ENCODE results near the gene NSUN4.

Gene NSUN4

DNA sequence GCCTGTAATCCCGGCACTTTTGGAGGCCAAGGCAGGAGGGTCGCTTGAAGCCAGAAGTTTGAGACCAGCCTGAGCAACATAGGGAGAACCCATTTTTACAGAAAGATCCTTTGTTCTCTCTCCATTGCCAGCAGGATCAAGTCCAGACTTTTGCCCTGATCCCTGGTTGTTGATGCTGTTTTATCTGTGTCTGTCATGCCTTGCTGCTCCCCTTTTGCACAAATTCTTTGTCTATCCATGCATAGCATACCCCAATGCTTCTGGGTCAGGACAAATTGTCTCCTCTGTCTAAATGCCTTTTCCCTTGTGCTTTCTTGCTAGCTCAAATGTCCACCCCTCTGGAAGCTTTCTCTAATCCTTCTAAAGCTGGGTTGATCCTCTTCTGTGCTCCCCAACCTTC lies 28.2 kb downstream of the NSUN4 start:
- no peak for DNase-seq

DNA sequence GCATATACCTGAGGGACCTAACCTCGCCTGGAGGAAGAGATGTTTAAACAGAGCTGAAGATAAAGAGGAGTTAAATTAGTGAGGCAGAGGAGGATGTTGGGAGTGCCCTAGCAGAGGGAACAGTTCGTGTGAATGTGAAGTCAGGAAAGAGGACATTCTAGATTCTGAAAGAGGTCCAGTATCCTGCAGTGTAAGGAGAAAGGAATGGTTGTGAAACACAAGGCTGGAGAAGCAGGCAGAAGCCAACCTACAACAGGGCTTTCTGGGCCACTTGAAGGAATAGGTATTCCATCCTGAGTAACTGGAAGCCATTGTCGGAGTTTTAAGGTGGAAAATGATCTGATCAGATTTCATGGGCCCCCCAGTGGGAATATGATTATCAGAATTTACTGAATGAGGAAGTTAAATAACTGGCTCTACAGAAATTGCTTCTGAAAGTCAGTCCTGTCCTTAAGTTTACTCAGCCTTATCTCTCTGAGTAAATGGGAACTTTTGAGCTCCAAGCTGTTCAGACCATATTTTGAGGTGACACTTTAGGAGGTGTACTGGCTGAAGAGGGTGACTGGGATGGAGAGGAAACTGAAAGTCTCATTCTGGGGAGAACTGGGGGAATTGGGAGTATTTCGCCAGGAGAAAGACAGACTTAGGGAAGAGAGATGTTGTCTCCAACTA lies 29.1 kb downstream of the NSUN4 start:
- DNase-seq, result no peak

DNA sequence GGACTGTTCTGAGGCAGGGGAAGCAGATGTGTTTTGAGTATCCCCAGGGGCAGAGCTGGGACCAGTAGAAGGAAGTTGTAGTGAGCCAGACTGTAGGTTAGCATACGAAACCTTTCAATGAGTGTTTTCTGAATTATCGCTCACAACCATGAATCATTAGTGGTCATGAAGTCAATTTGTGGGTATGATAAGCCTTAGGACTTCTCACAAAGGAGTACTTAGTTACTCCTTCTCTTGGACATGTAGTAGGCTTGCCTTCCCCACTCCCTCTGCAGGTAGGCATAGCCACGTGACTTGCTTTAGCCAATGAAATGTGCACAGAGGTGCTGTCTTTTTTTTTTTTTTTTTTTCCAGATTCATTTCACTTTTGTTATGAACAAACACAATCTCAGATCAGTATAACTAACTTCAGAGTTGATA lies 29.6 kb downstream of the NSUN4 start:
- DNase-seq, result no peak

DNA sequence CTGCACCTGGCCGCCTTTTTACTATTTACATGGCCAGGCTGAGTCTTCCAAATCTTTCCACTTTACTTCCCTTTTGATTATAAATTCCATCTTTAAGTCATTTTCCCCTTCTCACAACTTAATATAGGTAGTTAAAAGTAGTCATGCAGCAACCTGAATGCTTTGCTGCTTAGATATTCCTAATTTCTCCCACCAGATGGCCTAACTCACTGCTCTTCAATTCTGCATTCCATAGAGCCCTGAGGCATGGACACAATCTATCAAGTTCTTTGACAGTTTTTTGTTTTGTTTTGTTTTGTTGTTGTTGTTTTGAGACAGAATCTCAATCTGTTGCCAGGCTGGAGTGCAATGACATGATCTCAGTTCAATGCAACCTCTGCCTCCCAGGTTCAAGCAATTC lies 31.8 kb downstream of the NSUN4 start:
- no peak for DNase-seq

DNA sequence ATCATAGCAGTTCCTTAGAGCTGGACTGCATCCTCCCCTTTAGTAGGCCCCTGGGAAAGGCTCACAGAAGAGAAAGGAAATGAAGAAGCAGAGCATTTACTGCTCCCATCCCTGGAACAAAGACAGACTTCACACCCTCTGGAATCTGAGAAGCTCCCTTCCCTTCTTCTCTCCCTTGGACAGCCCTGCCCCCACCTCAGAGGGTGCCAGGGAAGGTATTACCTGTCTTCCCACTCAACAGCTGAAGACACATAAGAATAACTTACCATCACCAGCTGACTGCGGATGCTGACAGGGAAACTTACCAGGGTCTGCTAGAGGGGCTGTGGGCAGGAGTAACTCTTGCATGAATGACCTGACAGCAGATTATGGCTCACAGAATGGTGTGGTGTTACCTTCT lies 39.4 kb downstream of the NSUN4 start:
- no peak for DNase-seq

DNA sequence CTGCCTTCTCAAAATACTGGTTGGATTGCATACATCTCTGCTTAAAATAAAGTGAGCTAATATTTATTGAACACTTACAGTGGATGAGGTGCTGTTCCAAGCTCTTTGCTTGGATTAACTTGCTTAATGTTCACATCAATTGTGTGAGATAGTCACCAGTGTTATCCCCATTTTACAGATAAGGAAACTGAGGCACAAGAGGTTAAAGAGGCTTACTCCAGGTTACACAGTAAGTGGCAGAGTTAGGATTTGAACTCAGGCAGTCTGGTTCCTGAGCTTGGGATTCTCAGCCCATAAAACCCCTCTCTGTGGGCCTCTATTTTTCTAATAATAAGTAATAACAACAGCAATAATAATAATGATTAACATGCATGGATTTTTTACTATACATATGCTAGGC lies 39.9 kb downstream of the NSUN4 start:
- no peak for DNase-seq

DNA sequence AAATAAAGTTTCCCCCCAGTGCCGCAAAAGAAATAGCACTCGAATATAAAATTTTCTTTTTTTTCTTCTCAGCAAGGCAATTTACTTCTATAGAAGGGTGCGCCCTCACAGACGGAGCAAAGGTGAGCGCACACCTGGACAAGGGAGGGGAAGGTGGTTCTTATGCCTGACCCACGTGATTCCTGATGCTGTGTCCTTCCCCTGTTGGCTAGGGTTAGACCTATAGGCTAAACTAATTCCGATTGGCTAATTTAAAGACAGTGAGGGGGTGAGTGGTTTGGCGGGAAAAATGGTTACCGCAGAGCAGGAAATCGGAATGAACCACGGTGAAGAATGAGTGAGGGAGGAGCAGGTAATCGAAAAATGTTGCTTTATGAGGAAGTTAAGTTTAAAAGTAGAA lies 52.9 kb downstream of the NSUN4 start:
- DNase-seq, result no peak

DNA sequence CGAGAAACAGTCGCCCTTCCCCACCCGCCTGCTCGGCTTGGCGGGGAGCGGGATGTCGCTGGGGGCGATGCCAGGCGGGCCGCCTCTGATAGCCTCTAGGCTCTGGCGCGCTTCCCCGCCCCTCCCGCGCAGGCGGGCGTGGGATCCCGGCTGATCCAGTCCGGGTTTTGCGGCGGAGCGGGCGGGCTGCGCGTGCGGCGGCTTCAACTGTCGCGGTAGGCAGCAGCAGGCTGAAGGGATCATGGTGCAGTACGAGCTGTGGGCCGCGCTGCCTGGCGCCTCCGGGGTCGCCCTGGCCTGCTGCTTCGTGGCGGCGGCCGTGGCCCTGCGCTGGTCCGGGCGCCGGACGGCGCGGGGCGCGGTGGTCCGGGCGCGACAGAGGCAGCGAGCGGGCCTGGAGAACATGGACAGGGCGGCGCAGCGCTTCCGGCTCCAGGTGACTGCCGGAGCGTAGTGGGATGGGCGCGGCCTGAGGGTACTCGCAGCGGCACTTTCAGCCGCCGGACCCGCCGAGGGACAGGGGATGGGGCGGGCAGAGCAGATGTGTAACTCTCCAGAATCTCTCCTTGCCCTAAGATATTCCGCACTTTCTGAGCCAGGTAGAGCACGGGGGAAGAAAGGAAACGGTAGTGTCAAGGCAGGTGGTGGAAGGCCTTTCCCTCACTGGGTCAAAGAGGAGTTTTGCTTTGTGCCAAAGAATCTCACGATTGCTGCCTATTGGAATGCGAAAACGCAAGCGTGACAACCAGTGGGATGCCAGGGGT lies 53.7 kb downstream of the NSUN4 start, which contains the start of gene FAAH:
FAAH (plus strand) TSS at position 210 of the 764 bp plus-strand sequence; CDS start at position 242, 32 bp downstream.
- peak; percentile 35 for DNase-seq

DNA sequence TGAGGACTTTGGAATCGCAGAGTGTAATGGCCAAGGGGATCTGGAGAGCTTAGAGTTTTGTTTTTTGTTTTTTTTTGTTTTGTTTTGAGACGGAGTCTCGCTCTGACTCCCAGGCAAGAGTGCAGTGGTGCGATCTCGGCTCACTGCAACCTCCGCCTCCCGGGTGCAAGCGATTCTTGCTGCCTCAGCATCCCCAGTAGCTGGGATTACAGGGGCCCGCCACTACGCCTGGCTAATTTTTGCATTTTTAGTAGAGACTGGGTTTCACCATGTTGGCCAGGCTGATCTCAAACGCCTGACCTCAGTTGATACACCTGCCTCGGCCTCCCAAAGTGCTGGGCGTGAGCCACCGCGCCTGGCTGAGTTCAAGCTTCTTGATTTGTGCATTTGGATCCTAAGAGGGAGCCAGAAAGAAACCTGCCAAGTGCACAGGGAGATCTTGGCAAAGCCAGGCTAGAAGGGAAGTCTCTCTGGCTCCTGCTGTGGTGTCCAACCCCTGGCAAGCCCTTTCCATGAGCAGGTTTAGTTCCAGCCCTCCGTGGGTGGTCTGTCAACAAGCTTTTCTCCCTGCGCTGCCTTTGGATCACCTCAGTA lies 54.4 kb downstream of the NSUN4 start:
- no peak for DNase-seq

DNA sequence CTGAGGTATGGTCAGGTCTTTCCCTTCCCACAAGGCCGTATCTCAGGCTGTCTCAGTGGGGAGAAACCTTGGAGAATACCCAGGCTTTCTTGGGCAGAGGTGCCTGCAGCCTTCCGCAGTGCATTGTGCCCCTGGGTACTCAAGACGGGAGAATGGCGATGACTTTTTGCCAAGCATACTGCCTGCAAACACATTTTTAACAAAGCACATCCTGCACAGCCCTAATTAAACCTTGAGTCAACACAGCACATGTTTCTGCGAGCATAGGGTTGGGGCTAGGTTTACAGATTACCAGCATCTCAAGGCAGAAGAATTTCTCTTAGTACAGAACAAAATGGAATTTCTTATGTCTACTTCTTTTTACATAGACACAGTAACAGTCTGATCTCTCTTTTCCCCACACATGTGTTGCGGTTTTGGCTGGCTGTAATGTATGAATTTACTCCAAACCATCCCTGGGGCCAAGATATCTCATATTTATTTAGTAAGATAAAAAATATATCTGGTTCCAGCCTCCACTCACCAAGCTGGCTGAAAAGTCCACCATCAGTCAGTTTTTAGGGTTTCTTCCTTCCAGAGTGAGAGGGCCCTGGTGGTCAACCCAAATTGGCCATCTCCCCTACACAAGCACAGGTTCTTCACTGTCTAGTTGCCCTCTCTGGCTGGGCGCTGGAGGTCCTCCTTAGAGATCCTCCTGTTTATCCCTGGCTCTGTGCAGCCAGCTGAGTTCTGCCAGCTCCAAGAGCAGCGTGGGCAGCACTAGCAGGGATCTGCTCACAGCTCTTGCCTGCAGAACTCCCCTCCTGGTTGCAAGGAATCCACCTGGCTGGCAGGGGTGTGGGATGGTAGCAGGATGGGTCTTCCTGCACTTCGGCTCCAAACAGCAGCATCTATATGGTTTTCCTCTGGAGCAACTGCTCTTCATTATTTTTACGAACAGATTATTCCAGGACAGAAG lies 56.1 kb downstream of the NSUN4 start:
- DNase-seq, result no peak

DNA sequence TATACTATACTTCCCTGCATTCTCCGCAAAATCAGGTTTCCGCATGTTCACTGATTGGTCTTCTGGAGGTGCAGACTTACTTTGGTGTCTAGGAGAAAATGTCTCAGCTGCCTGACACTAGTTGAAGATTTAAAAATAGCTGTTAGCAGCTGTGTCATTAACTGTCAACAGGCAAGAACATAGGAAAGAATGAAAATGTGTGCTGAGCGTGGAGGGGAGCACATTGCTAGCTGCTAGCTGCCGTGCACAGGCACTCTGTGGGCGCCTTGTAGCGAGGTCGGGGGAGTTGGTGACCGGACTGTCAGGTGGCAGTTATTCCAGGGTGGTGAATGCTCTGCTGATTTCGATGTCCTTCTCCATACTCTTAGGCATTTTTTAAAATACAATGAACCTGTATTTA lies 58.7 kb downstream of the NSUN4 start:
- peak; percentile 18 for DNase-seq

DNA sequence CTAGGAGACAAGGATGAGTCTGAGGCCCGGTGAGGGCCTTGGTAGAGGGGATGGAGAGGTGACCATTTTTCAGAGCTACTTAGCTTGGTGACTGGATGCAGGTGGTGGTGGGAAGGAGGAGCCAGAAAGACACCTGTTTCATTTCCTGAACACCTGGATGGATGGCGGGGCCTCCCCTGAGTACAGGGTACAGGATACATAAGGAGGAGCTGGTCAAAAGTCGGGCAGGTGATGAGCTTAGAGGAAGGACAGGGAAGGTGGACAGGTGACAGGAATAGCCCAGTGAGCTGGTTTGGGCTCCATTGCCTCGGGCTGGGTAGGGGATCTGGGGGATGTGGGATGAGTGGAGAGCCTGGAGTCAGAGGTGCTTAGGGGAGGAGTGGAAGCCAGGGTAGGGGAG lies 59.8 kb downstream of the NSUN4 start:
- no peak for DNase-seq

DNA sequence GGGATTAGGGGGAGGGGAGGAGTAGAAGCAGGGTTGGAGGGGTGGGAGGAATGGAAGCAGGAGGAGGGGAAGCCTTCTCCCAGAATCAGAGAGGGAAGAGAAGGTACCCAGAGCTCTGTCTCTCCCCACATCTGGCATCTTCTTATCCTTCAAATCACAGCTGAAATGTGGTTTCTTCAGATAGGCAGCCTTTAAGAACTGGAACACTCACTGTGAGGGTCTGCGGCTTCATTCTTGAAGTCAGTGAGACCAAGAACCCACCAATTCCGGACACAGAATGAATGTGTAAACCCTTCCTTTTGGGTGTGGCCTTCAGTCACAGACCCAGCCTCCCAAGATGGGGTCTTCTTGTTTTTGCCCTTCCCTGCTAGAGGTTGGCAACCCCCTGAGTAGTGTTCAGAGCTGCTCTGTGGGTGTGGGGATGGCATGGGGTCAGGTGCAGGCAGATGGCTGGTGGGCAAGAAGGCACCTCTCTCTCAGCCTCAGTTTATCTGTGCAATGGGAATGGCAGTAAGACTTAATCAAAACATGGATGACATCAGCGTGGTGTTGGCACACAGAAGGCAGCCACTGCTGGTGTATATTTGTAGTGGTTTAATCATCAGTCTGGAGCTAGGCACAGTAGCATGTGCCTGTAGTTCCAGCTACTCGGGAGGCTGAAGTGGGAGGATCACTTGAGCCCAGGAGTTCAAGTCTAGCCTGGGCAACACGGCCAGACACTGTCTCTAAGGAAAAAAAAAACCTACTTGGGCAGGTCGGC lies 60.7 kb downstream of the NSUN4 start:
- no peak for DNase-seq

DNA sequence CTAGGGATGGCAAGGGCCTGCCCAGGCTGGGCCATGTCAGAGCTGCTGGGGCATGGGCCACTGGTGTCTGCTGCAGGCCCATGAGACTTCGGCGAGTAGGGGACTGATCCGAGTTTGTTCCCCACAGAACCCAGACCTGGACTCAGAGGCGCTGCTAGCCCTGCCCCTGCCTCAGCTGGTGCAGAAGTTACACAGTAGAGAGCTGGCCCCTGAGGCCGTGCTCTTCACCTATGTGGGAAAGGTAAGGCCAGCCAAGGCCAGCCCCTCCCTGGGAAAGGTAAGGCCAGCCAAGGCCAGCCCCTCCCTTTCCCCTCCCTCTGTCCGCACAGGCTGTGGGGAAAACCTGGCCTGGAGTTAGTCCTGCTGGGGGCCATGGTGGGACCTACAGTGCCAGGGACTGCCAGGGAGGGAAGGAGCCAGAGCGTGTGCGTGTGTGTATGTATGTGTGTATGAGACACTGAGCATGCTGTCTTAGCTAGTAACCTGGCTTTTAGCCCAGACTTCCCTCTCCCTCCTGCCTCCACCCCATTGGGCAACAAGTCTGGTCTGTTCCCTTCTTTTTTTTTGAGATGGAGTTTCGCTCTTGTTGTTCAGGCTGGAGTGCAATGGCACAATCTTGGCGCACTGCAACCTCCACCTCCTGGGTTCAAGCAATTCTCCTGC lies 61.5 kb downstream of the NSUN4 start:
- DNase-seq, result no peak

DNA sequence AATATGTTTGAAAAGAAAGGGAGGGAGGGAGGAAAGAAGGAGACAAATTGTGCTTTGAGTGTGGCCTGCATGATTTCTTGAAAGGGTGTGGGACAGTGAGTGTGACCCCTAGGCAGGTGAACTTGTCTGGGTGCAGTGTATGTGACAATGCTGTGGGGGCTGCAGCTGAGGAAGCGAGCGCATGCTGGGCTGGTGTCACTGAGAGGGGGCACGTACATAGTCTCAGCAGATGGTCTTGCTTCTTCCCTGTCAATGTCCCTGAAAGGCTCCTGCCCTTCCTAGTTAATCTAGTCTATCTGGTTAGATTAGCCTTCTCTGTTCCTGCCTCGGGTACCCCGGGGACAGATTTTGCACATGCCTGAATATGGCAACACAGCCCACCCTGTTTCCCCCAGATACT lies 63.3 kb downstream of the NSUN4 start:
- DNase-seq, result no peak

DNA sequence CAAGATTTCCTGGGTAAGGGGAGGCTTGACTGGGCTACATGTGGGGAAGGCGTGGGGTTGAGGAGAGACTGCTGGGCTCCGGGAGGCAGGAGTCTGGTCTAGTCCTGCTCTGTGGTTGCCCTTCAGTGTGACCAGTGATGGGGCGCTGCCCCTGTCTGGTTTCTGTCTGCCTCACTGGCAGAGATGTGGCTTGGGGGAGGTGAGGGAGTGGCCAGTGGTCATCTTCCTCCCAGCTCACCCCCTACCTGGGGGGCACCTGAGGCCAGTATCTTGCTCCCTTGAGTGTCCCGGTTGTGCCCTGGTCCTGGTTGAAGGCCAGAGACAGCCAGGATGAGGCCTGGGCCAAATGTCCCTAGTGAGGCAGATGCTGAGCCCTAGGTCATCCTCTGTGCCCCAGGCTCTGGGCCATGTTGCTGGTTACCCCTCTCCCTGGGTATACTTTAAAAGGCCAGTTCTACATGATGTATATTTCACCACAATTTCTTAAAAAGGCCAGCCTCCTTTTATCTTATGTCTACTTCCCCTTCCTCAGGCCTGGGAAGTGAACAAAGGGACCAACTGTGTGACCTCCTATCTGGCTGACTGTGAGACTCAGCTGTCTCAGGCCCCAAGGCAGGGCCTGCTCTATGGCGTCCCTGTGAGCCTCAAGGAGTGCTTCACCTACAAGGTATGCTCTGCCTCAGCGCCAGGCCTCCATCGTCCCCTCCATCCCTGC lies 64.0 kb downstream of the NSUN4 start:
- no peak for DNase-seq

DNA sequence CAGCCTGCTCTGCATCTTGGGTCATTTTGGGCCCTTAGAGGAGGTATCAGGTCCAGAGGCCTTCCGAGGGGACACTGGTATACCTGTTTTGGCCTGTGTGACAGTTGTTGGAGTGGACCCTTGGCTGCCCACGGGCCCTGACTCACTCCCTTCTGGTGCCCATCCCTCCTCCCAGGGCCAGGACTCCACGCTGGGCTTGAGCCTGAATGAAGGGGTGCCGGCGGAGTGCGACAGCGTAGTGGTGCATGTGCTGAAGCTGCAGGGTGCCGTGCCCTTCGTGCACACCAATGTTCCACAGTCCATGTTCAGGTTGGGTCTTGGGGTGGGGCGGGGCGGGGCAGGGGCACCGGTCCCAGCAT lies 64.6 kb downstream of the NSUN4 start:
- DNase-seq, result no peak

DNA sequence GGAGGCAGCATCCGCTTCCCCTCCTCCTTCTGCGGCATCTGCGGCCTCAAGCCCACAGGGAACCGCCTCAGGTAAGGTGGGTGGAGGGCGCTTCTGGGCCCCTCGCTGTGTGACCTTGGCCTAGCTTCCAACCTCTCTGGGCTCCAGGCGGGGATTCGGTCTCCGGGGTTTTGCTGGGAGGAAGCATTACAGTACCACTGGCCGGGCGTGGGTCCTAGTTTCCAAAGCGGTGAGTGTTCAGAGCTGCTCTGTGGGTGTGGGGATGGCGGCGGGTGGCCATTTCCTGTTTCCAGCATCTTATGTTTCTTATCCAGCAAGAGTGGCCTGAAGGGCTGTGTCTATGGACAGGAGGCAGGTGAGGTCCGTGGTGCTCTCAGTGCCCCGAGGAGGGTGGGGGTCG lies 65.1 kb downstream of the NSUN4 start:
- no peak for DNase-seq

DNA sequence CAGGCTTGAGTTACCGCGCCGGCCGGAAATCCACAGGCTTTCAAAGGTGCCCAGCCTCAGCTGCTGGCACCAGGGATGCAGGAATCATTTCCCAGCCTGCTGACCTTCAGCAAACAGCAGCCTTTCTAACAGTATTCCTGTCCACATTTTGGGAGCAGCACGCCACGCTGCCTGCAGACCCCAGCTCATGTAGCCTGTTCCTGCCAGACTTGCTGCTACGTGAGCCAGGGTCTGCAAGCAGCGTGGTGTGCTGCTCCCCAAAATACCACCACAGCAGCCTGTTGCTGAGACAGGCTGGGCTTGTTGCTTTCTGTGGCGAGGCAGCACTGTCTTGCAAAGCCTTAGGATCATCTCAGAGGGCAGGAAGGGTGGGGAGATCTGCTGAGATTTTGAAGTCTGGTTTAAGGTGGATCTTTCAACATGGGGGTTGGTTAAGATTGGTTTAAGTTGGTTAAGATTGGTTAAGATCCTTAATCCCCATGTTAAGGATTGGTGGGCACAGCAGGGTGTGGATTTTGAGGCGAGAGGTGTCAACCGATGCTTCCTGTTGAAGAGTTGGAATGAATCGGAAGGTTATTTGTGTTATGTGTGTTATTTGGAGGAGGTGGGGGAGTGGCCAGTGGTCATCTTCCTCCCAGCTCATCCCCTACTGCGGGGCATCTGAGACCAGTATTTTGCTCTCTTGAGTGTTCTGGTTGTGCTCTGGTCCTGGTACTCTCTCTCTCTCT lies 66.4 kb downstream of the NSUN4 start:
- no peak for DNase-seq

DNA sequence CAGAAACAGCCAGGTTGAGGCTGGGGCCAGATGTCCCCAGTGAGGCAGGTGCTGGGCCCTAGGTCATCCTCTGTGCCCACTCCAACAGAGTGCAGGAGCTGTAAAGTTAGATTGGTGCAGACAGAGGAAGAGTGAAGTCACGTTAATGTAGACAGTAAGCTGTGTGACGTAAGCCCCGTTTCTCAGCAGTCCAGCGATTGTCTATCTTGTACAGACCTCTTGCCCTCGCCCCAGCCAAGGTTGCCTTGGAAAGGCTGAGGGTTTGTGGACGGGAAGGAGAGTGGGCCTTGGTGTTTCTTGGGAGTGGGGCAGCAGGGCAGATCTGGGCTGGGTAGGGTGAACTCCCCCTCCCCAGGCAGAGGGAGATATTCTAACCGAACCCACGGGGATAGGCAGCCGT lies 67.0 kb downstream of the NSUN4 start:
- DNase-seq, result no peak

Measured in NCI-H2227 treated with DMSO at 0.1 percent for 48 hours (cell line).